Large intestine (tissue), 3 donors: ENCODE results near the gene RIMS1. TPM values are rescaled to one million over a fixed set of nuclear protein-coding genes. Genes with fewer than 3 reads are reported as not detected.

ENCODE experiments used
- DNase-seq, 2 donors: peaks; one replicate each; pipeline versions ENCODE4 v3.0.0 to v3.0.0-alpha.2; 2013
- H3K27ac ChIP-seq: one replicate; pipeline ENCODE4 v1.5.1; 2013; ENCODE audit warnings: low read length
- H3K27me3 ChIP-seq: 2 replicates; pipeline ENCODE4 v1.6.1; 2013; ENCODE audit warnings: low read length; ENCODE audit not compliant: control insufficient read depth, insufficient read depth
- H3K36me3 ChIP-seq: 2 replicates; pipeline ENCODE4 v1.6.1; 2013; ENCODE audit warnings: low read length; ENCODE audit not compliant: control insufficient read depth, insufficient read depth
- H3K4me1 ChIP-seq: one replicate; pipeline ENCODE4 v1.6.1; 2013; ENCODE audit warnings: low read length; ENCODE audit not compliant: control insufficient read depth, insufficient read depth
- H3K4me3 ChIP-seq: one replicate; pipeline ENCODE4 v1.5.1; 2013; ENCODE audit warnings: low read length
- H3K9me3 ChIP-seq: one replicate; pipeline ENCODE4 v1.6.1; 2013; ENCODE audit warnings: mild to moderate bottlenecking, low read depth, low read length, moderate library complexity; ENCODE audit not compliant: control insufficient read depth
- WGBS: methylation state at CpG from one replicate; pipeline ENCODE4 v1.1.5; 2013; ENCODE audit warnings: low lambda C conversion rate; ENCODE audit not compliant: insufficient coverage; 5-methylcytosine and 5-hydroxymethylcytosine counted together
- polyA plus RNA-seq: library from polyadenylated mRNA; unstranded; fragments of 120-200 nt; gene quantifications from one replicate; pipeline ENCODE4 v1.2.1, GENCODE V29; 2013

Gene RIMS1
- polyA plus RNA-seq, 1 donor = 4.2 TPM

GRCh38 chr6:72365773-72366172, 479.4 kb downstream of the RIMS1 start:
- no peak for DNase-seq
- Histone ChIP-seq H3K36me3 (no peaks in the 10 kb centered on the region), H3K9me3 (no peaks in the 10 kb centered on the region), H3K4me1 (no peaks in the 10 kb centered on the region), H3K27ac (no peak overlapping the region), H3K4me3 (no peak overlapping the region), H3K27me3 (no peaks in the 10 kb centered on the region)
- 100% methylated on average over 1 of the region's 4 CpGs for WGBS

GRCh38 chr6:72367439-72367838, 481.1 kb downstream of the RIMS1 start:
- Histone ChIP-seq H3K4me3 (no peak overlapping the region), H3K27me3 (no peaks in the 10 kb centered on the region), H3K9me3 (no peaks in the 10 kb centered on the region), H3K4me1 (no peaks in the 10 kb centered on the region), H3K36me3 (no peaks in the 10 kb centered on the region), H3K27ac (no peak overlapping the region)
- DNase-seq = no peak

DNA sequence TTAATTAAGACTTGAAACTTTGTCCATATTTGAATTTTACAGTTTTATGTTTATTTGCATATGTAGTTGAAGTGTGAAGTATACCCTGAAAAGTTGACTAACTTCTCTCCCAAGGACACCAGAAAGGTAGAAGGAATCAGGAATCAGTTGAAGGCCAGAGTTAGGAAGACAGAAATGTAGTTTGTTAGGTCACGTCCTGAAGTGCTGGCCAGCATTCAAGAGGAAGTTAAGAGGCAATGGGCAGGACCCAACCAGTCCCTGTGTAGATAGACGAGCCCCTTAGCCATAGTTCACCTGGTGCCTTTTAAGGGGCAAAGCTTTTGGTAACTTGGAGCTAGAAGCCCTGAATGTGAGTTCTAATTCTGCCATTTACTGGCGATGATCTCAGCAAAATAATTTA, 485.1 kb downstream of the RIMS1 start:
- Histone ChIP-seq H3K36me3 (no peaks in the 10 kb centered on the region), H3K27ac (no peak overlapping the region), H3K4me3 (no peak overlapping the region), H3K4me1 (no peaks in the 10 kb centered on the region), H3K9me3 (no peaks in the 10 kb centered on the region), H3K27me3 (no peaks in the 10 kb centered on the region)
- DNase-seq = no peak
- no CpG with 5 or more reads among the region's 3 CpGs for WGBS

- Histone ChIP-seq H3K4me3 (no peak overlapping the region), H3K9me3 (no peaks in the 10 kb centered on the region), H3K27me3 (no peaks in the 10 kb centered on the region), H3K4me1 (no peaks in the 10 kb centered on the region), H3K27ac (no peak overlapping the region), H3K36me3 (no peaks in the 10 kb centered on the region)
- WGBS = 100% methylated on average over 1 of the region's 3 CpGs
- no peak for DNase-seq
Observed at GRCh38 chr6:72374172-72374571, 487.8 kb downstream of the RIMS1 start.

DNA sequence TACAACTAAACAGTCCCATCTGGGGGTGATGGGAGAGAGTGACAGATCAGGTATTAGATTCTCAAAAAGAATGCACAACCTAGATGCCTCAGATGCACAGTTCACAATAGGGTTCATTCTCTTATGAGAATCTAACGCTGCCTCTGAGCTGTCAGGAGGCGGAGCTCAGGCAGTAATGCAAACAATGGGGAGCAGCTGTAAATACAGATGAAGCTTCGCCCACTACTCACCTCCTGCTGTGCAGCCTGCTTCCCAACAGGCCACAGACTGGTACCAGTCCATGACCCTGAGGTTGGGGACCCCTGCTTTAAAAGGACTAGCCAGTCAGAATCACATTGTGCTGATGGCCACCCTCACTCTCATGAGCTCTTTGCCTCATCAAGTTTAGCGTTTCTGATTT, 488.5 kb downstream of the RIMS1 start:
- Histone ChIP-seq H3K27me3 (no peaks in the 10 kb centered on the region), H3K4me1 (no peaks in the 10 kb centered on the region), H3K27ac (no peak overlapping the region), H3K4me3 (no peak overlapping the region), H3K36me3 (no peaks in the 10 kb centered on the region), H3K9me3 (no peaks in the 10 kb centered on the region)
- no CpG with 5 or more reads among the region's 4 CpGs for WGBS
- DNase-seq = no peak

- no peaks in the 10 kb centered on the region for H3K9me3 ChIP-seq
- H3K36me3 ChIP-seq = no peaks in the 10 kb centered on the region
- 92% methylated on average over 2 of the region's 2 CpGs for WGBS
- no peak overlapping the region for H3K27ac ChIP-seq
- H3K4me1 ChIP-seq = no peaks in the 10 kb centered on the region
- H3K4me3 ChIP-seq = no peak overlapping the region
- H3K27me3 ChIP-seq = no peaks in the 10 kb centered on the region
- no peak for DNase-seq
Observed at GRCh38 chr6:72376736-72377135, 490.4 kb downstream of the RIMS1 start.

GRCh38 chr6:72381076-72381475, 494.7 kb downstream of the RIMS1 start:
- H3K27me3 ChIP-seq = no peaks in the 10 kb centered on the region
- WGBS = 70% methylated on average over 2 of the region's 6 CpGs
- no peaks in the 10 kb centered on the region for H3K9me3 ChIP-seq
- H3K4me3 ChIP-seq = no peak overlapping the region
- H3K27ac ChIP-seq = no peak overlapping the region
- H3K4me1 ChIP-seq = no peaks in the 10 kb centered on the region
- no peaks in the 10 kb centered on the region for H3K36me3 ChIP-seq
- no peak for DNase-seq

GRCh38 chr6:72382602-72383529, 496.5 kb downstream of the RIMS1 start:
- 49% methylated on average over 3 of the region's 4 CpGs for WGBS
- no peaks in the 10 kb centered on the region for H3K27me3 ChIP-seq
- H3K27ac ChIP-seq = no peak overlapping the region
- DNase-seq = no peak
- no peaks in the 10 kb centered on the region for H3K4me1 ChIP-seq
- H3K4me3 ChIP-seq = no peak overlapping the region
- H3K9me3 ChIP-seq = no peaks in the 10 kb centered on the region
- no peaks in the 10 kb centered on the region for H3K36me3 ChIP-seq

DNA sequence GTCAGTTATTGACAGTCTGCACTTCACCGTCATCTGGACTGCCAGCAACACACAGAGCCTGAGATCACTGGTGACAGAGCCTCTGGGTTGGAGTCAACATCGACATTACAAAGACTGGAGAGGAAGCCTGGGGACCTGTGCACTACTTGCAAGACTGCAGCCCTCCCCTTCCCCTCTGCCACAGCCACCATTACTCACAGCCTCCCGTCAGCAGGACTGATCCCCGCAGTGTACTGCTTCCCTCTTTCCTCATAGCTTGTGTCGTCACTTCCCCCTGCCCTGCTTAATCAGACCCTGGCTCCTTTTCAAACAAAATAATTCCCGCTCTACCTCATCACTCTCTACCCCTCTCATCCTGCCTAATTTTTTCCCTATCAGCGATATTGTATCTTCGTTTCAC, 500.0 kb downstream of the RIMS1 start:
- no peak overlapping the region for H3K27ac ChIP-seq
- 94% methylated on average over 2 of the region's 8 CpGs for WGBS
- H3K4me3 ChIP-seq = no peak overlapping the region

GRCh38 chr6:72389698-72390097, 503.3 kb downstream of the RIMS1 start:
- no CpG with 5 or more reads among the region's 1 CpG for WGBS
- no peak for DNase-seq
- Histone ChIP-seq H3K36me3 (no peaks in the 10 kb centered on the region), H3K9me3 (no peaks in the 10 kb centered on the region), H3K4me1 (no peaks in the 10 kb centered on the region), H3K4me3 (no peak overlapping the region), H3K27me3 (no peaks in the 10 kb centered on the region), H3K27ac (no peak overlapping the region)

More for the DNA sequence above, 500.0 kb downstream of the RIMS1 start:
- H3K9me3 ChIP-seq = no peaks in the 10 kb centered on the region
- no peaks in the 10 kb centered on the region for H3K4me1 ChIP-seq
- no peak for DNase-seq
- no peaks in the 10 kb centered on the region for H3K36me3 ChIP-seq
- no peaks in the 10 kb centered on the region for H3K27me3 ChIP-seq

GRCh38 chr6:72390548-72390947, 504.2 kb downstream of the RIMS1 start:
- H3K4me3 ChIP-seq = no peak overlapping the region
- H3K4me1 ChIP-seq = no peaks in the 10 kb centered on the region
- H3K27ac ChIP-seq = no peak overlapping the region
- H3K36me3 ChIP-seq = no peaks in the 10 kb centered on the region
- no peak for DNase-seq
- WGBS = 80% methylated on average over 1 of the region's 4 CpGs
- no peaks in the 10 kb centered on the region for H3K9me3 ChIP-seq
- no peaks in the 10 kb centered on the region for H3K27me3 ChIP-seq
